ENCODE results near the gene MICALL1.

MICALL1 gene

DNA sequence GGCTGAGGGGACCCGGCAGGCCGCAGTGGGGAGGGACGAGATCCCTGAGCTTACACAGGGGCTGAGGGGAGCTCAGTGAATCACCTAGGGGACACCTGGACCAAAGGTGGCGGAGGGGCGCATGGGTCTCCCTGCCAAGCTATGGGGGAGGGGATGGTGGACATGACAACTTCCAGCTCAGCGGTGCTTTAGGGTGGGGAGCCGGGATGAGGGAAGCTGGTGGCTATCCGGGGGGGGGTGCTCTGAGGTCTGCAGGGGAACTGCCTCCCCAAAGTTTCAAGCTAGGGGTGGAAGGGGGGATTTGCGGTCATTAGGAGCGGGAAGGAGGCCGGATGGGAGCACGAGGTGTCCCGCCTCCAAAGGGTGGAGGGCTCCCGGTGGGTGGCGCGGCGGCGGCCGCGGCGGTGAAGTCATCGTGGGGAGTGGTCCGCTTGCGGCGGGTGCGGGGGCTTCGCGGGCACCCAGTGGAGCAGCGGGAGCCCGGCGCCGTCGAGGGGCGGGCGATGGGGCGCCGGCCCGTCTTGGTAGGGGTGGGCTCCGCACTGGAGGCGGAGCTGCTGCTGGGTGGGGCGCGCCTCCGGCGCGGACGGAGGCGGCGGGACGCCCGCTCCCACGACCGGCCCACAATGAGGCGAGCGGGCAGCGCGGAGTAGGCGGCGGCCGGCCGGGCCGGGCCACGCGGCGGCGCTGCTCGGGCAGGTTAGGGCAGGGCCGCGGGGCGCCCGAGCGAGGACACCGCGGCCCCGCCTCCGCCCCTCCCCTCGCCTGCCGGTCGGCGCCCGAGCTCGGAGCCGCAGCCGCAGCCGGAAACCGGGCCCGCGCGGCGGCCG is at the start of gene MICALL1:
MICALL1 (plus strand) TSS at position 764 of the 830 bp plus-strand sequence. CDS start 126 bp downstream, outside the sequence.
- DNase-seq = peak; percentile 60 to 79

DNA sequence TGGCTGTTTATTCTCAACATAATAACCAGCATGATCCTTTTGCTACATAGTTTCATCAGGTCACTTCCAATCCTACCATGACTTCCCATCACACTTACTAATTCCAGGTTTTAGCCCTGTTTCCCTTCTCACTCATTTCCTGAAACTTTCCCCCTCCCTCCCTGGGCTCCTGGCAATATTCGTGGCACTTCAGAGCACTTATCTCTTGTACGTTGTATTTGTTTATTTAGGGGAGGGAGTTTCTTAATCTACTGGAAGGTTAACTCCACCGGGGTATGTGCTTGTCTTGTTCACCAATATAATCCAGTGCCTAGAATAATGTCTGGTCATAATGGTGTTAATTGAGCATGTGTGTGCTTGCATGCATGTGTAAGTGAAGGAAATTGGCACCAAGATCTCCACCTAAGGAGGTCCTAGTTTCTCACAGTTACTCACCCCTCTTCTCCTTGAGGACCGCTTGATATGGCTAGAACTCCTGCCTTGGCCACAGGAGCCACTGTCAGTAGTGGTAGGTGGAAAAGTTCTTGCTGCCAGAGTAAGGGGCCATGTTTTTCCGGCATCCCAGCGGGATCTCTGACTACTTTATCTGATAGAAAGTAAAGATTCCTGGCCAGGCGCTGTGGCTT is 45.2 kb upstream of the MICALL1 start:
- no peak for DNase-seq

GRCh38 chr22:37862570-37863325 is 43.3 kb upstream of the MICALL1 start:
- DNase-seq = no peak

- DNase-seq = no peak
Observed at GRCh38 chr22:37865510-37865909, 40.6 kb upstream of the MICALL1 start.

DNA sequence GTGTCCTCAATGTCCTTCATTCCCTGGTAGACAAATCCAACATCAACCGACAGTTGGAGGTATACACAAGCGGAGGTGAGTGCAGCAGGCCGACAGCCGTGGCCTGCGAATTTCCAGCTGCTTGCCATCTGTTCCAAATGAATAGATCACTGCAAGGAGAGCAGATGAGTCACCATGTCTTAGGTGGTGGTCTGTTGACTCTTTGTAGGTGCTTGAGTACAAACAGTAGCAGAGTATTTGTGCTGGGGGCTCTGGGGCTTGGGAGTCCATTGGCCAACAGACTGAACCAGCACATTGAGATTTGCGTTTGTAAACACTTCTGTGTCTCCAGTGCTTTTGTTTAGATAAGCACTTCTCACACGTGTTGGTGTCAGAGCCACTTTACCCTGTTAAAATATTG is 35.8 kb upstream of the MICALL1 start:
- no peak for DNase-seq

GRCh38 chr22:37880668-37881440 is 25.2 kb upstream of the MICALL1 start:
- DNase-seq = no peak

DNA sequence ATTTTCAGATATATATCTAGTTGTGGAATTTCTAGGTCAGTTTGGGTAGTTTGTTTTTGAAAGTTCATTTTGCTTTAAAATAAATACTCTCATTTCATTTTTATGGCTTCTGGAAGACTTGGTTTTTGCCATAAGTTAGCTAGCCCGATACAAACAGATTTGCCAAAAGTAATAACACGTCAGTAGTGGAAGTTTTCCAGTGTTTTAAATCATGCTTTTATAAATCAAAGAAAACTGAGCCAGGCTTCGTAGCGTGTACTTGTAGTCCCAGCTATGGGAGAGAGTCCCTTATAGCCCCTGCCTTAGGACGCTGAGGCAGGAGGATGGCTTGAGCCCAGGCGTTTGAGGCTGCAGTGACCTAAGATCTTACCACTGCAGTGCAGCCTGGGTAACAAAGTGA is 21.7 kb upstream of the MICALL1 start:
- DNase-seq = no peak

DNA sequence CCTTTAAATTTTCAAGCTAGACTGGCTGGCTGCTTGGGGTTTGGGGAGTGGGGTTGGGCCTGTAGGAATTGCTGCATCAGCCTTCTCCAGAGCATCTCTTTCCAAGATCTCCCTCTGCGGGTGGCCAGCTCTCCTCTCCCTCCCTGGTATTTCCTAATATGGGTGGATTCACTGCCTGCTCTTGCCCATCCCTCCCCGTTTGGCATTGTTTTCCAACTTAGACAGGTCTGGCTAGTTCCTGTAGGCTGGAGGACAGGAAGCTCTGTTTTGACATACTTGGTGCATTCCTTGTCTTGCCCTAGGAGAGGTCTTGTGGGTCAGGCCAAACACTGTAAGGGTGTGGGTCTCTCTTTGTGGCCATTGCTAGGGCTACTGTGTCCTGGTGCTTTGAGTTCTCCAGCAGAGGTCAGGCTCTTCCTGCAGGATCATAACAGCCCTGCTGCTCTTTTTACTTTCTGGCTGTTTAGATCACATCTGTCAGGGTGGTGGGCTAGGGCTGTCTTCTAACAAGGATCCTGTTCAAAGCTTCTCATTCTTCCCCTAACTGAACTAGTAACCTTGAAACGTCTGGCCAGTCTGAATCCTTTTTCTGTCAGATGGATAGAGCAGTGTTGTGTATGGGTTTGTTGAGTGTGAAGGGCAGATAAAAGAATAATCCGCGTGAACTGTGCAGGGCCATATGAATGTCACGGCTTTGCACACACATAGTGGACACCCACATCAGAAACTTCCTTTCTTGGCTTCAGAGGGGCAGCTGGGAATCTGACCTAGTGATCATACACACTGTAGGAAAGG is 18.3 kb upstream of the MICALL1 start:
- DNase-seq = no peak

DNA sequence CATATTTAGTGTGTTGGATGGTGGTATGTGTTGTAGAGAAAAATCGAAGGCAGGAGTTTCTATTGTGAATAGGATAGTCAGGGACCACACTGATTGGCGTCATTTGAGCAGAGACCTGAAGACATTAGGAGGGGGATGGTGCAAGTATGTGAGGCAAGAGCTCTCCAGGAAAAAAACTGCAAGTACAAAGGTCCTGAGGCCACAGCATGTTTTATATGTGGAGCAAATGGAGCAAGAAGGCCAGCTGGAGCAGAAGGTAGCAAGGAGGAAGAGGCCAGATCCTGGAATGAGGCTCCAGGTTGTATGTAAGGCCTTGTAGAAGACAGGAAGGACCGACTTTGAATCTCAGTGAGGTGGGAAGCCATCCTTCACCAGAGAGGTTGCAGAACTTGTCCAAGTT is 14.2 kb upstream of the MICALL1 start:
- no peak for DNase-seq

- no peak for DNase-seq
Observed at GRCh38 chr22:37892566-37893335, 13.3 kb upstream of the MICALL1 start.

DNA sequence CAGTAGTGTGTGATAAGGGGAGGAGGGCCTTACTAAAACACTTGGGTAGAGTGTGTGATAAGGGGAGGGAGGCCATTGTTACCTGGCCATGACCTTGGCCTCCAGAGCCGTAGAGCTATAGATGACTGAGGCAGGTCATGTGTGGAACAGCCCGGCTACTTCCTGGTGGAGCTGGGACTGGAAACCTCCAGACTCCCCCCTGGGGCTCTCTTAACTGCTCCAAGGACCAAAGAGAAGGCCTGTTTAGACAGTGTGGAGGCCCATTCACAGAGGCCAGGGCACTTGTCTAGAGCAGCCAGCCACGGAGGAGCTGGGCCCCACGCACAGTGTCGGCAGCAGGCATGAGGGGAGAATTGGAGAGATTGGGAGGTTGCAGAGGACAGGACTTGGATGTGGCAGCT is 12.5 kb upstream of the MICALL1 start:
- no peak for DNase-seq

GRCh38 chr22:37894939-37895670 is 11.0 kb upstream of the MICALL1 start:
- DNase-seq = no peak

GRCh38 chr22:37896181-37896592 is 9.9 kb upstream of the MICALL1 start:
- DNase-seq = peak in 1 of 2 donors; percentile 70

- no peak for DNase-seq
Observed at GRCh38 chr22:37896939-37897338, 9.2 kb upstream of the MICALL1 start.

DNA sequence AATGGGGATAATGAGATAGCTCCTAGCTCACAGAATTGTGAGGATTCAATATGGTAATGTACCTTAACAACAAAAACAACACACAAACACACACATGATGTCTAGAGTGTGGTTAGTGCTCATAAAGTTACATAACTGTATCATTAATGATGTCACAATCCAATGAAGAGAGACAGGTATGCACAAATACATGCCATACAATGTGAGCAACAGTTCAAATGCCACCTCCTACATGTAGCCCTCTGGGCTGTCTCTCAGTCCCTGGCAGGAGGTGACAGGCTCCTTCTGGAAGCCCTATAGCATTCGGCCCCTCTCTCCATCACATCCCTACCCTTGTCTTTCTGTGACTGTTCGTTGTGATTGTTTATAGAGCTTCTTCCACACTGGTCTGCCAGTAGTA is 8.3 kb upstream of the MICALL1 start:
- DNase-seq = no peak

GRCh38 chr22:37898441-37899181 is 7.5 kb upstream of the MICALL1 start:
- no peak for DNase-seq

DNA sequence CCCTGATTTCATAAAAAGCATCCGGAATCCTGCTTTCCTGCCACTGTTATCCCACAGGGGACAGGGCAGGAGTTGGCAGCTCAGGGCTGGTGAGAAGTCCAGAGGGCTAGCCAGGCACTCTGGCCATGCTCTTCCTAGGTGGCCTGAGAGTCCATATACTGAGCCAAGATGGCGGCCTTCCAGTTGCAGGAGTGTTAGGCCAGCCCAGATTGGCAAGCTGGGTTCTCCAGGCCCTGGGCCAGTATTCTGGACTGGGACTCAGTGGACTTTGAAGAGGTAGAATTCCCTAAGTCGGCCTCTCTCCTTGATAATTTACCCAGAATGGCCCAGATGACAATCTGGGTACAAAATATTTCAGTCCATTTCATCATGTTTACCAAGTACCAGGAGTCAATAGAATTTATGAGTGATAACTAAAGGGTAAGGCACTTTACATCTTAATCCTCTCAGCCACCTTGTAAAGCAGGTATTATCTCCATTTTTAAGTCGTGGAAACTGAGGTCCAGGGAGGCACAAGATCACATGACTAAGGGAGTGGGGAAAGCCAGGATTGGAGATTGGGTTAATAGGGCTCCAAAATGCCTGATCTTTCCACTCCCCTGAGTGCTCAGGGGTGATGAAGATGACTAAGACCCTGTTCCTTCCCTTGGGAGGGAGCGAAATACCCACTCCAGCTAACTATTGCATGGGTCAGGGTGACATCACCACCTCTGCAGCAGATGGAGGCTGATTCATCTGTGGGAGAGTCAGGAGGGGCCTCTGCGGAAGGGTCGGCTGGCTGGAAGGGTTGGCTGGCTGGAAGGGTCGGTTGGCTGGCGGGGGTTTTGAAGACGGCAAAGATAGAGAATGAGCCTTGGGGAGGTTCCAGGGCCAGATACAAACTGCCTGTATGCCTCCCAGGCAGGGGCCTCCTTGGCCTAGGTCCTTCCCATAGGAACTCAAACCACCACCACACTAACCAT is 1.2 kb upstream of the MICALL1 start:
- peak; percentile 91 to 98 for DNase-seq

GRCh38 chr22:37906364-37907008 is 389 bp downstream of the MICALL1 start:
- peak; percentile 38 to 40 for DNase-seq

All from inflammatory macrophage treated with lipopolysaccharide for 1 hour (primary cell).